GM10847 (cell line): ENCODE results near the gene MAB21L4.

Experiments used
- POLR2A ChIP-seq: IDR thresholded peaks from 2 replicates; pipeline ENCODE4 v1.6.1; 2011; ENCODE audit not compliant: insufficient read length; ENCODE audit errors: extremely low read depth

The MAB21L4 gene

DNA sequence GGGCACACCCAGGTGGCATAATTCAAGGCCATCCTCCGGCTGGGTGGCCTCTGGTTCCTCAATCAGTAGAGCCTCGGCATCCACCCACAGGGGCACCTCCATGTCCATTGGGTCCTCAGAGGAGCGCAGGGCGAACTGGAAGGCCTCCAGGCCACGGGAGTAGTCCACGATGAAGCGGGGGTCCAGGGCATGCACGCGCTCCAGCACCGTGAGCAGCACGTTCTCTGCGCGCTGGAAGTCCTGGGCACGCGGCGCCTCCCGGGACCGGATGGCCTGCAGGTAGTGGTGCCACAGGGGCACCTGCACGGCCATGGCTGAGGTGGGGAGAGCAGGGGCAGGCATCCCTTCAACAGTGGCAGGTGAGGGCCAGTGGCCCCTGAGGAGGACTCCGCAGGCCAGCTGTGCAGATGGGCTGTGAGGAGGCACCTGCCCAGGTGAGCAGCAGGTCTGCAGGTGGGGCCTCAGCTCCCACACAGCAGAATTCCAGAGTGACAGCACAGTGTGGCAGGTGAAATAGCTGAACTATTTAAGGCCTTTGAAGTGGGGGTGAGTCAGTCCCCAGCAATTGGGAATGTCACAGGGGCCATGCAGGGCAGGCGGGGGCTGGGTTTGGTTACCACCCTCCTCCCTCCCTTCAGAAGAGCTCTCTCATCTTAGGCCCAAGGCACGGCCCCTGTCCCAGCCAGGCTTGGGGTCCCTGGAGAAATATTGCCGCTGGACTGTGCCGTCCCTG lies at the start of gene MAB21L4:
TSS of gene MAB21L4 (minus strand) at position 501 of the 733 bp plus-strand sequence. CDS start at position 342, 159 bp downstream.
- TF ChIP-seq POLR2A = no peak

DNA sequence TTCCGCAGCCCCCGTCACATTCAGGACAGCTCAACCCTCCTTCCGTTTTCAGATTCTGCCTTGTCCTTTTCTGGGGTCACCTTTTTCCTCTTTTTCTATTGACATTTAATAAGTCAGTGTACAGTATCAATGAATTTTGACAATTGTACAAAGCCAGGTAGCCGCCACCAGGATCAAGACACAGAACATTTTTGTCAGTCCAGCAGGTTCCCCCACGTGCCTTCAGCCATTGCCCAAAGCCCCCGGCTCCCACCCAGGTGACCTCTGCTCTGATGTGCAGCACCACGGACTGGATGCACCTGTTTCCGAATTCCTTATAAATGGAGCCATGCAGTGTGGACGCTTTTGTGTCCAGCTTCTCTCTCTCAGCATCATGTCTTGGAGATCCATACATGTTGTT lies 40.1 kb upstream of the MAB21L4 start:
- no peak for TF ChIP-seq POLR2A

DNA sequence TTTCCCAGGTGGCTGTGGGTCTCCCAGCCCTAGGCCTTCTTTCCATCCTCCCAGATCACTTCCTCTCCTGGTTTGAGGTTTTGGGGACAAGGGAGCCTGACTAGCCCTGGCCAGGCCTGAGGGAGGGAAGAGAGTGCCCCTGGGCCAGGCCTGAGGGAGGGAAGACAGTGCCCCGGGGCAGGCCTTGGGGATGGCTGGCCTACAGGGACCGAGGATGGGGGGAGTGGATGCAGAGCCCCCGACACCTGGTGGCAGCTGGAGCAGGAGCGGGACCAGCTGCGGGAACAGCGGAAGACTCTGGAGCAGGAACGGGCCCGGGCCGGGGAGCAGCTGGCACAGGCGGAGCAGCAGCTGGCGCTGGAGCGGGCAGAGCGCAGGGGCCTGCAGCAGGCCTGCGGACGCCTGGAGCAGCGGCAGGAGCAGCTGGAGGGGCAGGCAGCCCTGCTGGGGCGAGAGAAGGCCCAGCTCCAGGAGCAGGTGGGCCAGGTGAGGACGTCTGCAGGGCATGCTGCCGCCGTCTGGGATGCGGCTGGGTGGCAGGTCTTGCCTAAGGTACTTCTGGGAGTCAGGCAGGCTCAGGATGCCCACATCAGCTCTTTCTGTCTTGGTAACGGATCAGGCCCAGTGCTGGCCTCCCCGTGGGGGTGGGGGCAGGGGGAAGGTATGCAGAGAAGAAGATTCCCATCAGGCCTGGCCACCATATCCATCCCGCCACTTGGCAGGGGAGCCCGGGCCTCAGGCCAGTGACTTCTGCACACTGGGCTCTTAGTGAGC lies 39.3 kb upstream of the MAB21L4 start:
- no peak for TF ChIP-seq POLR2A

DNA sequence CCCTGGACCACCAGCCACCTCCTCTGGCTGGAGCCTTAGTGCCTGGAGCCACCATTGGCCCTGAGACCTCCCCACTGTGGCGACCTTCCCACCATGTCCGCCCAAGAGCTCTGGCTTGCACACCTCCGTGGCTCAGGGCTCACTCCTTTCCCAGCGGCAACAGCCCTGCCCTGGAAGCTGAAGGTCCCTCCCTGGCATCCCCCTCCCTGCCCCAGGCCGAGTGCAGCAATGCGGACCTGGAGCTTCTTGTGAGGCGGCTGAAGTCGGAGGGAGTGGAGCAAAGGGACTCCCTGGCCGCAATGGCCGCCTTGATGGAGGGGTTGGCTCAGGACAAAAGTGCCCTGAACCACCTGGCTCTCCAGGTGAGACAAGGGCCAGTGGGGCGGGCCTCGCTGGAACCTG lies 38.7 kb upstream of the MAB21L4 start:
- TF ChIP-seq POLR2A = no peak

DNA sequence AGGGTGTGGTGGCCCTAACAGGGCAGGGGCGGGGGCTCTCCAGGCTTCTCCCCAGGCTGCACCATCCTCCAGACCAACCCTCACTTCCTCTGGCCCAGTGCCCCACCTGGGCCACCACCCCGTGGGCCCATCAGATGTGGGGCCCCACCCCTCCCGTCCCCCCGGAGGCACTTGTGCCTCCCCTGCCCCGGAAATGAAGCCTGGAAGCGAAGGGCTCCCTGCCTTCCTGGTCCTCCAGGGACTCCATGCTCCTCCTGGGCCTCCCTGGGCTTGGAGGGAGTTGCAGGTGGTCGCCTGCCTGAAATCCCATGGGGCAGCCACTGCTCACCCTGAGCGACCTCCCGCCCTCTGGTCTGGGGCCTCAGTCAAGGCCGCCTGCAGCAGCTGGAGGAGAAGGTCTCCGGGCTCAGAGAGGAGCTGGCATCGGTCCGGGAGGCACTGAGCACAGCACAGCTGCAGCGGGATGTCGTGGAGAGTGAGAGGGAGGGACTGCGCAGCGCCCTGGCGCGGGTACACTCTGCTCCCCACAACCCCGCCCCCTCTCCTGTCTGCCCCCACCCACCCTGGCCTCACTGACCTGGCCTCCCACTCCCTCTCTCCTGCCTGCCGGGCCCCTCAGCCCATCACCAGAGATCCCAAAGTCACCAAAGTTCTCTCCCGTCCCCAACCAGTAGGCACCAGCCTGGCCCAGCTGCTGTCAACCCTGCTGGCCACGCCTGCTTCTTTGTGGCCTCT lies 38.2 kb upstream of the MAB21L4 start:
- TF ChIP-seq POLR2A = no peak

DNA sequence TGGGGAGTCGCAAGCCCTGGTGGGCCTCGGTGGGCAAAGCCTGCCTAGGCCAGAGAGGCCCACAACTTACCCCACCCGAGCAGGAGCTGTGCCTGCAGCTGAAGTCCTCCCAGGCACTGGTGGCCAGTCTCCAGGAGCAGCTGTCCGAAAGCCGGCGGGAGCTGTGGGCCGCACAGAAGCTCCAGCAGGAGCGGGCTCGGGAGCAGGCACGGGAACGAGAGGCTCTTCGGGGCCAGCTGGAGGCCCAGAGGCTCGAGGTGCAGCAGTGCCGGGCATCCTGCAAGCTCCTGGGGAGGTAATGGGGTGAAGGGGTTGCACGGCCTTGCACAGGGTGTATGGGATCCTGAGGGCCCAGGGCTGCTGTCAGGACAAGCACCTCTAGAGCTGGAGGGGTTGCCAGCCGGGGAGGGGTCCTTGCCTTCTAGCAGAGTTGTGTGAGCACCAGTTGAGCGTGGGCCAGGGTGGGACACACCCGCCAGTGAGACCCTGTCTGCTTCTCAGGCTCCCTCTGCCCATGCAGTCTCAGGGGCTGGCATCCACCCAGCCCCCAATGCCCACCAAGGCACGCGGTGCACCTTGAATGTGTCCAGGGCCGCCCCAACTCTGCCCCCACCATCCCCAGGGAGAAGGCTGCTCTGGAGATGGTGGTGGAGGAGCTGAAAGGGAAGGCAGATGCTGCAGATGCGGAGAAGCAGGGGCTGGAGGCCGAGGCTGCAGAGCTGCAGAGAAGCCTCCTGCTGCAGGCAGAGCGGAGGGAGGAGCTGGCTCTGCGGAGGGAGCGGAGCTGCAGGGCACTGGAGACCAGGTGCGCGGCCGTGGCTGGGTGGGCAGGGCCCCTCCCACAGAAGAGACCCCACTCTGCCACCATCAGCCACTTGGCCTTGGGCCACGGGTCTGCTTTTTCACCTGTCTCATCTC lies 37.4 kb upstream of the MAB21L4 start:
- TF ChIP-seq POLR2A = no peak

DNA sequence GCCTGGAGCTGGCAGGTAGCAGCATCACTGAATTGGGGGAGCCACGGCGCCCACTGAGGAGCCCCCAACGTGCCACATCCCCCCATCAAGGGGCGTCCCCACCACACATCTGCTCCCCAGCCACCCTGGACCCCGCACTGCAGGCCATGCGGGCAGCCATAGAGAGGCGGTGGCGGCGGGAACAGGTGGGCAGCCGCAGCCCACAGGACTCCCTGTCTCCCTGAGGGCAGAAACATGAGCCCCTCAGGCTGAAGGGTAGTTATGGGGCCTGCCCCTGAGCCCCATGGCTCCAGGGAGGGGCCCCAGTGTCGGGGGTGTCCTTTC lies 36.7 kb upstream of the MAB21L4 start:
- no peak for TF ChIP-seq POLR2A

DNA sequence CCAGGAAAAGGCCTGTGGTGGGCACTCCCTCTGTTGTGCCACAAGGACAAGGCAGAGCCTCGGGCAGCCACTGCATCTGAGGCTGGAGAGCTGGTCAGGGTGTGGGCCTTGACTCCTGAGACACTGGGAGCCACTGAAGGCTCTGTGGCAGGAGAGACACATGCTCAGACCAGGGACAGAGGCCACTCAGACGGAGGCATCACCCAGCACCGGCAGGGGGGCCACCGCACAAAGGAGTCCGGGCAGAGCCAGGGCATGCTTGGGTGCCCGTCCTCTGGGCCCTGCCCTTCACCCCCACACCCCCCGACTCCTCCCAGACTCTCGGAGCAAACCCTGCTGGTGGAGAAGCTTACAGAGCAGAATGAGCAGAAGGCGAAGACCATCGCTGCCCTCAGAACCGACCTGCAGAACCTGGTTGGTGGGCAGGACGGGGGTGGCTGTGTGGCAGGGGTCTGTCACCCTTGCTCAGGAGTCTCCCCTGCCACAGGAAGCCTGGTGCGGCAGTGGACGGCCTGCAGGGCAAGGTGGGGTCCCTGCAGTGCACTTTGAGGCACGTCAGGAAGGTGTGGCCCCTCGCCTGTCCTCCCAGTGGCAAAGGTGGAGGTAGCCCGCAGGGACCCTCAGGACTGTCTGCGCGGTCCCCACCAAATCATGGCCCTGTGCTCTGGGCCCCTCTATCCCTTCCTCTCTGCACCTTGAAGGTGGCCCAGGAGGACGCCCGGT lies 36.2 kb upstream of the MAB21L4 start:
- no peak for TF ChIP-seq POLR2A

DNA sequence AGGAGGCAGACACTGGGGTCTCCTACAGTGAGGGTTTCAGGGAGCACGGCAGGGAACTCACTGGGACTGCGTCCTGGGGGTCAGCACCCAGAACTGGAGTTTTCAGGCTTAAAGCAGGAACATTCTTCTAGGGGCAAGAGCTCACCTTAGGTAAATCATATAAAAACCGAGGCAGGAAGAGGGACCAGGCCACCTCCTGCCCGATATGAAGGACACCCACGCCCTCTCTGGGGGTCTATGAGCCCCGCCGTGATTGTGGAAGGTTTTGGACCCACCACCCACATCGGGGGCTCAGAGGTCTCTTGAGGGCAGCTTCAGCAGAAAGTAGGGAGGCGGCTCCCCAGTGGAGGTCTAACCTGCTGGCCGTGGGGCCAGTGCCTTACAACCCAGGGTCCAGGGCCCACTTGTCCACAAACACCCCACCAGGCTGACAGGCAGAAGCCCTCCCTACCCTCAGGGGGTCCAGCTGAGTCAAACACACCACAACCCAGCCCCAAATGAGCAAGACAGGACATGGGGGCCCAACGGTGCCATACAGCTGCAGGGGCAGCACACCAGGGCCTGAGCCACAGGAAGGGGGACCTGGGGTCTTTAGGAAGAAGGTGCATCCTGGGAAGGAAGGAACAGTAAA lies 35.5 kb upstream of the MAB21L4 start:
- TF ChIP-seq POLR2A = no peak

DNA sequence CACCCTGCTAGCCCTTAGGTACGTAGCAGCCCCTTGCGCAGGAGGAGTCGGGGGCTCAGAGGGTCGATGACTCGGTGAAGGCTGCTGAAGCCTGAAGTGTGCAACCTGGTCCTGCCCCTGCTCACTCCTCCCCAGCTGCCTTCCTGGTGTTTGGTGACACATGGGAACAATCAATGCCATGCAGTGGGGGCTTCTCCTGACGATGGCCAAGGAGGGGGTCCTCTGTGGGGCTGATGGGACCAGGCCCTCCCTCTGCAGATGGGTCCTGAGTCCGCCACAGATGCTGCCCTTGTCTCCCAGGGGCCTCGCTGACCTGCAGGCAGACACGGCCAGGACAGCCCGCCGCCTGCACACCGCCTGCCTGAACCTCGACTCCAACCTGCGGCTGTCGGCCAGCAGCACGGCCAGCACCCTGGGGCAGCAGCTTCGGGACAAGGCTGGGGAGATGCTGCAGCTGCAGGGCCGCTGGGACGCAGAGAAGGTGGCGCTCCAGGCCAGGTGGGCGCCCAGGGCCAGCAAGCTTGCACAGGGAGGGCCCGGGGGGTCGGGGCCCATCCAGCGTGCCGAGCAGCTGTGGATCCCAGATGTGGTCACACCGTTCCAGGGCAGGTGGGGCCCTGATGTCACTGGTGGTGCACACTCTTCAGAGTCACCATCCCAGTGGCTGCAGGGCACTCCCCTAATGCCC lies 34.8 kb upstream of the MAB21L4 start:
- no peak for TF ChIP-seq POLR2A

DNA sequence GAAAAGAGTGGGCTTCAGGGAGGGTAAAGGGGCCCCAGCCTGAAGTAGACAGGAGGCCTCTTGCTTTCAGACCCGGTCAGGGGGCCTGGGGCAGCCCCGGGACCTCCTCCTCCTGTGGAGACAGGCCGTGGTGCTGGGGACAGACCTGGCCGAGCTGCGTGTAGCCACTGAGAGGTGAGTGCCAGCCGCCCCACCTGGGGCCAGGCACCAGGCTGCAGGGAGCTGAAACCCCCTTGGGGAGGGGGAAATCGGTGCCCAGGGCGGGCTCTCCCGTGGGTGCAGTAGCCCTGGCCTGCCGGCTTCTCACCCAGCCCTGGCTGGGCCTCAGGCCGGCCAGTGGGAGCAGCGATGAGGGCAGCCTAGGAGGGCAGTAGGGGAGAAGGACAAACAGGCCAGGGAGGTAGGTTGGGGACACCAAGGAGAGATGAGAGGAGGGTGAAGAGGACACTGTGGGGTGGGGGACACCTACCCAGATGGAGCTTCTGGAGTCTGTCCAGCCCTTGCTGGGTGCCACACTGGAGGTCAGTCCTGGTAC lies 34.2 kb upstream of the MAB21L4 start:
- TF ChIP-seq POLR2A = no peak

DNA sequence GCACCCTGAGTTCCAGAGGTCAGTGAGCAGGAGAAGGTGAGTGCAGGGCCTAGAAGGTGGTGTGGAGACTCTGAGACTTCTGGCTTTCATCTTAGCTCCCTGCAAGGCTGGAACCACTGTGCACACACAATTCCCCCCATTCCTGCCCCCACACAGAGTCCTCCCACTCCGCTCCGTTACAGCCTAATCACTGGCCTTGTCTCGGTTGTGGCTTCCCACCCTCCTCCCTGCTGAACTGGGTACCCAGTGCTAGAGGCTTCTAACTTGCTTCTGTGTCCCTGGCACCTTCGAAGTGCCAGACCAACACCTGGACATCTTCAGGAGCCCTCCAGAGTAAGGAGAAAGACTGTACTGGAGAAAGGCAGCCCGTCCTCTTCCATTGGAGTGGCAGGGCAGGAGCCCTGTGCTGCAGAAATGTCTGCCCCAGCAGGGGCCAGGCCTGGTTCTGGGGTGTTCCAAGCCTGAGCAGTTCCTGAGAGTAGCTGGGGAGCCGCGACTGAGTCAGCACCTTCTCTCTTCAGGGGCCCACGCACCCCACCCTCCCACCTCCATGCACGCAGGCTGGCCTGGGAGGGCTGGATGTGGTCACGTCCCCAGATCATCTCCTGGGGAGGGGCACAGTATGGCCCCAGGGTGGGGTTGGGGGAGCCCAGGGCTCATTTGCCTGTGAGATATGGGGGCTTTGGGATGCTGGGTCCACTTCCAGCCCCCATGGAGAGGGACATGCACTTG lies 33.6 kb upstream of the MAB21L4 start:
- TF ChIP-seq POLR2A = no peak

DNA sequence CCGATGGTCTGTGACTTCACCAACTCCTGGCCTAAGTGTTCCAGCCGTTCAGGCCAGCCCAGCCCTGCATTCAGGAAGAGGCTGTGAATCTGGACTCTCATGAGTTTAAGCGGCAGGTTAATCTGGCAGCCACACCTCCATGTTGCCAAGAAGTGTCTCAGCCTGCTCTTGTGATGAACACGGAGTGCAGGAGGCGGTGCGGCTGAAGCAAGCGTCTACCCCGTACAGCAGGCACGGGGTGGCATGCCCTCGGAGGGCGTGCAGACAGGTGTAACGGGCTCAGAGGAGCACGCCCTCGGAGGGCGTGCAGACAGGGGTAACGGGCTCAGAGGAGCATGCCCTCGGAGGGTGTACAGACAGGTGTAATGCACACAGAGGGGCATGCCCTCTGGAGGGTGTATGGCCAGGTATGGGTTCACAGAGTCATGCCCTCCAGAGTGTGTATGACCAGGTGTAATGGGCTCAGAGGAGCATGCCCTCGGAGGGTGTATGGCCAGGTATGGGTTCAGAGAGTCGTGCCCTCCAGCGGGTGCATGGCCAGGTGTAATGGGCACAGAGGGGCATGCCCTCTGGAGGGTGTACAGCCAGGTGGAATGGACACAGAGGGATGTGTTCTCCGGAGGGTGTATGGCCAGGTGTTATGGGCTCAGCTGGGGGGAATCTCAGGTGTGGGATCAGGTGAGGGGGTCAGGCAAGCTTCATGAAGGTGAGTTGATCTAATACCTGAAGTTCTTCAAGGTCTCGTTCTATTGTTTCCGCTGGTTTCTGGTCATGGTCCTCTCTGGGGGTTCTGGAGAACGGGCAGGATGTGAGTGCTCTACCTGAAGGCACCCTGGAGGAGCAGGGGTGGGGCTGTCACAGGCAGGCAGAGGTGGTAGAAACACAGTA lies 32.8 kb upstream of the MAB21L4 start:
- TF ChIP-seq POLR2A = no peak
